Ovary (tissue), 9 donors: ENCODE data around the gene NMT1. TPM values are rescaled to one million over a fixed set of nuclear protein-coding genes. Genes with fewer than 3 reads are reported as not detected.

Experiments
- DNase-seq, 5 donors: peaks; one replicate each; pipeline ENCODE4 v3.0.0-alpha.2; 2019 to 2020
- H3K27ac ChIP-seq, 2 donors: fragments of 200-600 bp; one replicate each; pipeline versions ENCODE4 v1.5.1 to v1.8.0; 2019 to 2022
- H3K27me3 ChIP-seq: fragments of 200-600 bp; one replicate; pipeline ENCODE4 v1.8.0; 2022
- H3K36me3 ChIP-seq: fragments of 200-600 bp; sonication (generic); one replicate; pipeline ENCODE4 v1.5.1; 2019
- H3K4me1 ChIP-seq: one replicate; pipeline ENCODE4 v1.8.1; 2013; ENCODE audit warnings: mild to moderate bottlenecking, moderate library complexity; ENCODE audit not compliant: insufficient read depth
- H3K4me3 ChIP-seq: fragments of 200-600 bp; sonication (generic); one replicate; pipeline ENCODE4 v1.5.1; 2017
- H3K9me3 ChIP-seq, 2 donors: fragments of 200-600 bp in 1 of 2; sonication (generic) in 1 of 2; one replicate each; pipeline versions ENCODE4 v1.5.1 to v1.8.1; 2013 to 2019; ENCODE audit warnings: mild to moderate bottlenecking in 1 of 2, moderate library complexity in 1 of 2
- EP300 ChIP-seq: sonication (generic); formaldehyde crosslinking; IDR thresholded peaks from one replicate; pipeline ENCODE4 v1.6.1; 2017; ENCODE audit warnings: antibody characterized with exemption
- POLR2A ChIP-seq: fragments of 450-650 bp; IDR thresholded peaks from one replicate; pipeline ENCODE4 v1.6.1; 2017; ENCODE audit warnings: antibody characterized with exemption, mild to moderate bottlenecking, moderate library complexity
- WGBS, 3 donors: extraction: QIAGEN DNeasy Blood & Tissue Kit in 1 of 3; methylation state at CpG; one replicate each; pipeline versions ENCODE4 v1.1.5 to v1.1.7; 2013 to 2017; 5-methylcytosine and 5-hydroxymethylcytosine counted together
- intact Hi-C, 4 donors: fragments of 100-400 bp; cut with DNase I; formaldehyde crosslinking; loops; one replicate each; pipeline versions ENCODE4 v1.11.0 to v1.15.1; 2022 to 2023
- polyA plus RNA-seq, 2 donors: library from polyadenylated mRNA; stranded (reverse); fragments of 200-250 nt in 1 of 2; fragments of 350-450 nt in 1 of 2; fragmentation: Illumina TruSeq in 1 of 2; extraction: RNeasy Lipid Tissue Mini Kit (QIAGEN cat#74804) in 1 of 2; gene quantifications; one replicate each; pipeline ENCODE4 v1.2.3, GENCODE V29; 2013 to 2014
- total RNA-seq, 7 donors: library from RNA; depleted of rRNA in 2 of 7; stranded (reverse); fragments of >200 nt in 2 of 7; fragmentation: NEBNext Ultra II Directional in 3 of 7; extraction: Animal tissue kit (Norgen Biotek cat#: 25700) in 3 of 7; gene quantifications; one replicate each; pipeline versions ENCODE4 v1.1.0 to v1.2.4, GENCODE V29; 2016 to 2023
- TF ChIP-seq, protein P1 (sequence below), 3 donors: fragments of 450-650 bp in 2 of 3; fragments of 200-600 bp in 1 of 3; IDR thresholded peaks; one replicate each; pipeline versions ENCODE4 v1.5.1 to v1.8.0; 2016 to 2022; ENCODE audit warnings: antibody characterized with exemption in 3 of 3, mild to moderate bottlenecking in 1 of 3
- donor health status: DM: no; HTN: no; CAD: no; lungs with moderate emphysema.
- donor health status: DM: no; HTN: no; CAD: no.
- donor health status: Bipolar disorder and iron deficiency.
- donor health status: DM: yes; HTN: yes; CAD: no.
- donor health status: DM: no; HTN: no; CAD: no.
- donor health status: DM: yes; HTN: yes; CAD: no.

The NMT1 gene
- total and polyA plus RNA-seq, 9 donors, result 23.0 to 91.4 (median 76.2) TPM

DNA sequence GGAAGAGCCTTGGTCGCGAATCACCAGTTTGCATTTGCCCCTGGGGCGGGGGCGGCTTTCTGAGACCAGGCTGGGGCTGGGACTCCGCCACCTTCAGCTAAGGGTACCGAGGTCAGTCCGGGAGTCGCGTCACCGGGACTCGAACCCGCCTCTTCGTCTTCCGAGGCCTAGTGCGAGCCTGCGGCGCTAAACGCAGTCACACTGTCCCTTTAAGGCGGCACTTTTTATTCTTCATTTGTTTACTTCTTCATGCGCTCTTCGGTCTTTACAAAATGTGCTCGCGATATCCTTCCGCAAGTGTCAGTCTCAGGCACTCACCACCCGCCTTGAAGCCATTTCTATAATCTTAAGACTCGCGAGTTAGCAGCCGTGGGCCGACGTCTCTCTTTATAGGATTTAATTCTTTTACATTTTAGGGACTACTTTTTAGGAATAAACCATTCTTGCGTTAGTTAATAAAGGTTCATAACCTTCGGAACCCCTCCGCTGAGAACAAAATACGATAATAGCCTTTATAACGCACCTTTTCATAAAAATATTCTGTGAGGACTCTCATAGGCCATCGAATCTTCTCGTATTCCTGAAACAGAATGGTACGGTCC is 86.6 kb downstream of the NMT1 start:
- peak overlapping the region; percentile 95 to 97 for H3K27ac ChIP-seq
- 0% methylated on average over 36 to 38 of the region's 38 CpGs for WGBS, 3 donors
- H3K36me3 ChIP-seq, result no peaks in the 10 kb centered on the region
- intact Hi-C loops, result no loop called here
- peak; percentile 82 to 90 (median 88) for DNase-seq
- no peaks in the 10 kb centered on the region for H3K27me3 ChIP-seq
- peaks cover 13% of the 10 kb centered on the region for H3K4me1 ChIP-seq
- no peaks in the 10 kb centered on the region for H3K9me3 ChIP-seq
- peak overlapping the region; percentile 76 for H3K4me3 ChIP-seq
- TF ChIP-seq POLR2A (peak; percentile 55), EP300 (peak; percentile 34)
- TF ChIP-seq, protein P1, sequence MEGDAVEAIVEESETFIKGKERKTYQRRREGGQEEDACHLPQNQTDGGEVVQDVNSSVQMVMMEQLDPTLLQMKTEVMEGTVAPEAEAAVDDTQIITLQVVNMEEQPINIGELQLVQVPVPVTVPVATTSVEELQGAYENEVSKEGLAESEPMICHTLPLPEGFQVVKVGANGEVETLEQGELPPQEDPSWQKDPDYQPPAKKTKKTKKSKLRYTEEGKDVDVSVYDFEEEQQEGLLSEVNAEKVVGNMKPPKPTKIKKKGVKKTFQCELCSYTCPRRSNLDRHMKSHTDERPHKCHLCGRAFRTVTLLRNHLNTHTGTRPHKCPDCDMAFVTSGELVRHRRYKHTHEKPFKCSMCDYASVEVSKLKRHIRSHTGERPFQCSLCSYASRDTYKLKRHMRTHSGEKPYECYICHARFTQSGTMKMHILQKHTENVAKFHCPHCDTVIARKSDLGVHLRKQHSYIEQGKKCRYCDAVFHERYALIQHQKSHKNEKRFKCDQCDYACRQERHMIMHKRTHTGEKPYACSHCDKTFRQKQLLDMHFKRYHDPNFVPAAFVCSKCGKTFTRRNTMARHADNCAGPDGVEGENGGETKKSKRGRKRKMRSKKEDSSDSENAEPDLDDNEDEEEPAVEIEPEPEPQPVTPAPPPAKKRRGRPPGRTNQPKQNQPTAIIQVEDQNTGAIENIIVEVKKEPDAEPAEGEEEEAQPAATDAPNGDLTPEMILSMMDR (IDR thresholded peaks at IDR 0.05), result peak in 1 of 3 donors; percentile 53

DNA sequence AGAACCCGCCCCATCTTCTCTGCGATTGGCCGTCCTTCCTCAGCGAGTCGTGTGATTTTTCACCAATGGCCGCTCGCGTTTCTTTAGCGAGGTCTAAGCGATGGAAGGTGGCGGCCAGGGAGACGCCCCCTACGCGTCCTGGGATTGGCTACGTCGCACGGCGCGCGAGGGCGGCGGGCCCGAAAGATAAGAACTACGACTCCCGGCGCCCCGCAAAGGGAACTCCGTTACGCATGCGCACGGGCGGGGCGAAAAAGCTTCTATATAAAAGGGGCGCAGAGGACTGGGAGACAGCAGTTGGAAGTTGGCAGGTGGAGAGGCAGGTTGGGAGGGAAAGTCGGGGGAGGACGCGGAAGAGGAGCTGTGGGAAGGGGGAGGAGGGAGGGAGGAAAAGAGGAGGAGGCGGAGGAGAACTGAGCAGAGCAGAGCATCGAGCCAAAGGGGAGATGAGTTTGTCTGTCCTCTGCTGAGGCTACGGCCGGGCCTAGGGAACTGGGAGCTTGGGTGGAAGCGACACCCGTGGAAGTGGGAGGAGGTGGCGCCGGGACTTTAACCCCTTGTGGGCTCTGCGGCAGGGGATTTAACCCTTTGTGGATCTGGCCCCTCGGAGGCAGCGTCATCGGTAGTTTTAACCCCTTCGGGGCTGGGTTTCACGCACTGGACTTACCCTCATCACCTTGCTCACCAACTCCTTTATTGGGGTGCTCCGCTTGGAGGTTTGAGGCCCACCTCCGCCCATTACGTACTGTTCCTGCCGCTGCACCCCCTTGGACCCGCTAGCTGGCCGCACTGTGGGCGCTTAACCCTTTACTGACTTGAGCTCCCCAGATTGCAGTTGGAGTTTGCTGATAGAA is 87.3 kb downstream of the NMT1 start, which contains the start of gene HEXIM1:
Gene HEXIM1 (plus strand): TSS at position 293 of the 854 bp plus-strand sequence. CDS start 716 bp downstream, outside the sequence.
- intact Hi-C loops, result loop anchor here in 1 of 4 donors (1.0 kb wide), 1 partner anchor 13 kb away; the partner anchor contains the start of gene HEXIM2
- Histone ChIP-seq H3K27ac (peak within 1 kb of the TSS; percentile 95 to 97), H3K36me3 (no peaks in the 10 kb centered on the region), H3K9me3 (no peaks in the 10 kb centered on the region), H3K27me3 (no peaks in the 10 kb centered on the region), H3K4me3 (peak within 1 kb of the TSS; percentile 76), H3K4me1 (peaks cover 13% of the 10 kb centered on the region)
- peak; percentile 99 to 100 (median 99) for DNase-seq
- 0% methylated on average over 58 of the region's 58 CpGs for WGBS, 3 donors
- TF ChIP-seq, protein P1 (IDR thresholded peaks at IDR 0.05), result peak in 2 of 3 donors; percentile 18 to 30
- peak; percentile 99 for TF ChIP-seq POLR2A
- peak; percentile 8 for TF ChIP-seq EP300

DNA sequence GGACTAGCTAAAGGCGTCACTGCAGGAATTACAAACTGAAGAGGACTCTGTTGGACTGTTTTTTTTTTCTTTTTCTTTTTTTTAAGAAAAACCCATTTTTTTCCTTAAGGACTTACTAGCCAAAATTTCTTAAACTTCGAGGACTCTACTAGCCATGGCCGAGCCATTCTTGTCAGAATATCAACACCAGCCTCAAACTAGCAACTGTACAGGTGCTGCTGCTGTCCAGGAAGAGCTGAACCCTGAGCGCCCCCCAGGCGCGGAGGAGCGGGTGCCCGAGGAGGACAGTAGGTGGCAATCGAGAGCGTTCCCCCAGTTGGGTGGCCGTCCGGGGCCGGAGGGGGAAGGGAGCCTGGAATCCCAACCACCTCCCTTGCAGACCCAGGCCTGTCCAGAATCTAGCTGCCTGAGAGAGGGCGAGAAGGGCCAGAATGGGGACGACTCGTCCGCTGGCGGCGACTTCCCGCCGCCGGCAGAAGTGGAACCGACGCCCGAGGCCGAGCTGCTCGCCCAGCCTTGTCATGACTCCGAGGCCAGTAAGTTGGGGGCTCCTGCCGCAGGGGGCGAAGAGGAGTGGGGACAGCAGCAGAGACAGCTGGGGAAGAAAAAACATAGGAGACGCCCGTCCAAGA is 88.0 kb downstream of the NMT1 start:
- H3K27ac ChIP-seq, result peak overlapping the region; percentile 91 to 92
- no peaks in the 10 kb centered on the region for H3K36me3 ChIP-seq
- TF ChIP-seq POLR2A (peak; percentile 54), EP300 (no peak)
- TF ChIP-seq, protein P1 (IDR thresholded peaks at IDR 0.05), result peak; percentile 68 to 88 (median 79)
- H3K4me3 ChIP-seq, result peak overlapping the region; percentile 68
- intact Hi-C loops, result loop anchor here in 1 of 4 donors (1.0 kb wide), 1 partner anchor 12 kb away; the partner anchor contains the start of gene HEXIM2
- WGBS, 3 donors, result 0 to 1% (median 1%) methylated on average over 32 of the region's 32 CpGs
- peaks cover 13% of the 10 kb centered on the region for H3K4me1 ChIP-seq
- H3K27me3 ChIP-seq, result no peaks in the 10 kb centered on the region
- peak; percentile 89 to 91 (median 90) for DNase-seq
- H3K9me3 ChIP-seq, result no peaks in the 10 kb centered on the region
